ENCODE results near the gene FAM20B. TPM values are rescaled to one million over a fixed set of nuclear protein-coding genes. Genes with fewer than 3 reads are reported as not detected.

Gene FAM20B
- total RNA-seq, 4 donors from 2014 or later, result 39.6 to 60.3 (median 51.6) TPM

- Histone ChIP-seq H3K4me1 (peaks cover 0 to 33% (median 10%) of the 10 kb centered on the region in 4 donors), H3K4me3 (no peak overlapping the region), H3K27me3 (no peaks in the 10 kb centered on the region), H3K27ac (no peak overlapping the region), H3K36me3 (peaks cover 0 to 8% (median 0%) of the 10 kb centered on the region in 3 donors), H3K9me3 (no peaks in the 10 kb centered on the region)
- WGBS, 2 donors, result 46 to 52% methylated on average over 18 of the region's 18 CpGs
- peak; percentile 61 to 79 (median 75) for TF ChIP-seq CTCF (IDR thresholded peaks at IDR 0.05)
- TF ChIP-seq POLR2A (IDR thresholded peaks at IDR 0.05), result no peak
- DNase-seq (ENCODE audit: low spot score in 2 of 2), result peak in 1 of 2 donors; percentile 81
Observed at GRCh38 chr1:179079113-179079761, 53.5 kb downstream of the FAM20B start.

GRCh38 chr1:179080866-179081686, 55.4 kb downstream of the FAM20B start:
- Histone ChIP-seq H3K27me3 (no peaks in the 10 kb centered on the region), H3K4me3 (peak overlapping the region; percentile 85 to 96 (median 96)), H3K9me3 (no peaks in the 10 kb centered on the region), H3K36me3 (peaks cover 0 to 17% (median 0%) of the 10 kb centered on the region in 3 donors), H3K27ac (peak overlapping the region in 3 of 4 donors; percentile 89 to 94 (median 89)), H3K4me1 (peaks cover 0 to 34% (median 10%) of the 10 kb centered on the region in 4 donors)
- no peak for DNase-seq (ENCODE audit: low spot score in 2 of 2)
- TF ChIP-seq POLR2A (IDR thresholded peaks at IDR 0.05) (no peak), CTCF (IDR thresholded peaks at IDR 0.05) (no peak), EP300 (IDR thresholded peaks at IDR 0.05) (no peak)
- 39% methylated on average over 18 of the region's 18 CpGs for WGBS, 2 donors

- peaks cover 0 to 24% (median 0%) of the 10 kb centered on the region in 3 donors for H3K36me3 ChIP-seq
- H3K27ac ChIP-seq, result peak within 1 kb of the TSS; percentile 11 to 94 (median 89)
- peaks cover 0 to 34% (median 10%) of the 10 kb centered on the region in 4 donors for H3K4me1 ChIP-seq
- no peaks in the 10 kb centered on the region for H3K27me3 ChIP-seq
- H3K9me3 ChIP-seq, result no peaks in the 10 kb centered on the region
- peak within 1 kb of the TSS; percentile 85 to 96 (median 96) for H3K4me3 ChIP-seq
- peak; percentile 60 to 87 for TF ChIP-seq EP300 (IDR thresholded peaks at IDR 0.05)
- TF ChIP-seq POLR2A (IDR thresholded peaks at IDR 0.05), result peak; percentile 41 to 85
- peak in 2 of 5 experiments; percentile 19 to 52 for TF ChIP-seq CTCF (IDR thresholded peaks at IDR 0.05)
- WGBS, 2 donors, result 0 to 1% methylated on average over 23 to 51 of the region's 51 CpGs
- peak; percentile 87 to 89 for DNase-seq (ENCODE audit: low spot score in 2 of 2)
Observed at GRCh38 chr1:179081687-179082332, 56.1 kb downstream of the FAM20B start, which contains the start of gene TOR3A. TOR3A (plus strand) TSS chr1:179082070; CDS start chr1:179082129, 59 bp downstream.

GRCh38 chr1:179082333-179082998, 56.8 kb downstream of the FAM20B start:
- Histone ChIP-seq H3K27ac (peak overlapping the region; percentile 11 to 94 (median 89)), H3K4me3 (peak overlapping the region; percentile 85 to 96 (median 96)), H3K9me3 (no peaks in the 10 kb centered on the region), H3K27me3 (no peaks in the 10 kb centered on the region), H3K36me3 (peaks cover 0 to 31% (median 0%) of the 10 kb centered on the region in 3 donors), H3K4me1 (peaks cover 0 to 34% (median 10%) of the 10 kb centered on the region in 4 donors)
- WGBS, 2 donors, result 0 to 1% methylated on average over 23 to 28 of the region's 52 CpGs
- TF ChIP-seq POLR2A (IDR thresholded peaks at IDR 0.05), result no peak
- peak in 1 of 2 donors; percentile 19 for DNase-seq (ENCODE audit: low spot score in 2 of 2)

- H3K4me1 ChIP-seq, result peaks cover 0 to 34% (median 10%) of the 10 kb centered on the region in 4 donors
Observed at GRCh38 chr1:179082999-179083335, 57.3 kb downstream of the FAM20B start.

More at GRCh38 chr1:179082999-179083335, 57.3 kb downstream of the FAM20B start:
- 3% methylated on average over 3 of the region's 3 CpGs for WGBS, 2 donors
- Histone ChIP-seq H3K9me3 (no peaks in the 10 kb centered on the region), H3K36me3 (peaks cover 0 to 36% (median 0%) of the 10 kb centered on the region in 3 donors), H3K27ac (peak overlapping the region in 3 of 4 donors; percentile 89 to 94 (median 89)), H3K4me3 (peak overlapping the region; percentile 85 to 96 (median 96)), H3K27me3 (no peaks in the 10 kb centered on the region)
- TF ChIP-seq POLR2A (IDR thresholded peaks at IDR 0.05) (no peak), CTCF (IDR thresholded peaks at IDR 0.05) (no peak), EP300 (IDR thresholded peaks at IDR 0.05) (no peak)
- no peak for DNase-seq (ENCODE audit: low spot score in 2 of 2)
